ENCODE data around the gene C1orf21. TPM values are rescaled to one million over a fixed set of nuclear protein-coding genes. Genes with fewer than 3 reads are reported as not detected.

The C1orf21 gene
- polyA plus RNA-seq, 1 donor (not counting 4 experiments of a cell fraction or from before 2014, with no cell fraction given) = 44.3 TPM

GRCh38 chr1:184562806-184563205 is 176.0 kb downstream of the C1orf21 start:
- no peaks in the 10 kb centered on the region for H4K20me1 ChIP-seq (ENCODE audit: control insufficient read depth, extremely low read depth, insufficient read depth, low read length)
- DNase-seq (ENCODE audit: low read depth, low spot score) (no peak), FAIRE-seq (peak; percentile 5)
- peaks cover 0 to 4% of the 10 kb centered on the region in 2 experiments for H3K36me3 ChIP-seq (ENCODE audit: control insufficient read depth in 2 of 2, extremely low read depth in 1 of 2, insufficient read depth in 2 of 2, low read length in 2 of 2)
- no peaks in the 10 kb centered on the region for H3K9me3 ChIP-seq (ENCODE audit: control insufficient read depth, low read depth, low read length)
- H3K27me3 ChIP-seq (ENCODE audit: control insufficient read depth, extremely low read depth, insufficient read depth, low read length) = no peaks in the 10 kb centered on the region
- H3K79me2 ChIP-seq (ENCODE audit: control insufficient read depth, insufficient read depth, low read length) = no peaks in the 10 kb centered on the region
- H3K4me1 ChIP-seq (ENCODE audit: control insufficient read depth, extremely low read depth, insufficient read depth, low read length) = peaks cover 14% of the 10 kb centered on the region
- H3K9ac ChIP-seq (ENCODE audit: control insufficient read depth, extremely low read depth, insufficient read depth, low read length) = no peak overlapping the region
- TF ChIP-seq CTCF (optimal IDR thresholded peaks at IDR 0.05 in 1 of 3, IDR thresholded peaks at IDR 0.05 in 1 of 3, conservative IDR thresholded peaks at IDR 0.05 in 1 of 3; ENCODE audit: extremely low read depth in 1 of 3, insufficient read depth in 2 of 3, low read length in 3 of 3) = no peak
- TF ChIP-seq EZH2 (IDR thresholded peaks at IDR 0.05; ENCODE audit: low read length) = no peak
- no peak overlapping the region for H3K4me2 ChIP-seq (ENCODE audit: control insufficient read depth, extremely low read depth, insufficient read depth, low read depth, low read length)
- no peaks in the 10 kb centered on the region for H3K9me1 ChIP-seq (ENCODE audit: control insufficient read depth, extremely low read depth, insufficient read depth, low read length)
- H3K27ac ChIP-seq (ENCODE audit: control insufficient read depth, insufficient read depth, low read length) = no peak overlapping the region
- H3K4me3 ChIP-seq (ENCODE audit: control insufficient read depth in 2 of 3, extremely low read depth in 1 of 3, insufficient read depth in 2 of 3, low read depth in 1 of 3, low read length in 3 of 3) = no peak overlapping the region
- dilution Hi-C loops (cut with MboI; ENCODE audit: extremely low pct_ligation_motif_present, low sequenced_read_pairs) = no loop called here
- H2AFZ ChIP-seq (ENCODE audit: control insufficient read depth, low read length) = no peak overlapping the region

- Histone ChIP-seq H3K4me1 (ENCODE audit: control insufficient read depth, extremely low read depth, insufficient read depth, low read length) (peaks cover 9% of the 10 kb centered on the region), H3K36me3 (ENCODE audit: control insufficient read depth in 2 of 2, extremely low read depth in 1 of 2, insufficient read depth in 2 of 2, low read length in 2 of 2) (peaks cover 0 to 4% of the 10 kb centered on the region in 2 experiments), H4K20me1 (ENCODE audit: control insufficient read depth, extremely low read depth, insufficient read depth, low read length) (no peaks in the 10 kb centered on the region), H3K9ac (ENCODE audit: control insufficient read depth, extremely low read depth, insufficient read depth, low read length) (no peak overlapping the region), H3K27ac (ENCODE audit: control insufficient read depth, insufficient read depth, low read length) (no peak overlapping the region), H3K4me3 (ENCODE audit: control insufficient read depth in 2 of 3, extremely low read depth in 1 of 3, insufficient read depth in 2 of 3, low read depth in 1 of 3, low read length in 3 of 3) (no peak overlapping the region), H3K9me1 (ENCODE audit: control insufficient read depth, extremely low read depth, insufficient read depth, low read length) (no peaks in the 10 kb centered on the region), H3K9me3 (ENCODE audit: control insufficient read depth, low read depth, low read length) (no peaks in the 10 kb centered on the region), H2AFZ (ENCODE audit: control insufficient read depth, low read length) (no peak overlapping the region), H3K79me2 (ENCODE audit: control insufficient read depth, insufficient read depth, low read length) (no peaks in the 10 kb centered on the region), H3K4me2 (ENCODE audit: control insufficient read depth, extremely low read depth, insufficient read depth, low read depth, low read length) (no peak overlapping the region), H3K27me3 (ENCODE audit: control insufficient read depth, extremely low read depth, insufficient read depth, low read length) (no peaks in the 10 kb centered on the region)
- DNase-seq (ENCODE audit: low read depth, low spot score) (no peak), FAIRE-seq (peak; percentile 13)
- dilution Hi-C loops (cut with MboI; ENCODE audit: extremely low pct_ligation_motif_present, low sequenced_read_pairs) = no loop called here
- TF ChIP-seq CTCF (optimal IDR thresholded peaks at IDR 0.05 in 1 of 3, IDR thresholded peaks at IDR 0.05 in 1 of 3, conservative IDR thresholded peaks at IDR 0.05 in 1 of 3; ENCODE audit: extremely low read depth in 1 of 3, insufficient read depth in 2 of 3, low read length in 3 of 3) (peak in 2 of 3 experiments; percentile 31 to 53), EZH2 (IDR thresholded peaks at IDR 0.05; ENCODE audit: low read length) (no peak)
Observed at GRCh38 chr1:184563308-184563707, 176.5 kb downstream of the C1orf21 start.
